Posterior vena cava (tissue), 2 donors: ENCODE results near the gene NXF3. TPM values are rescaled to one million over a fixed set of nuclear protein-coding genes. Genes with fewer than 3 reads are reported as not detected.
A peak's percentile ranks its signal among the peaks of the same experiment; 100 is the strongest.
"Not testable (repeated sequence)": the region's sequence is repeated elsewhere in the genome, so short reads cannot be mapped to it uniquely, and the experiment has no call there.

Experiments used
- DNase-seq: peaks from one replicate; pipeline ENCODE4 v3.0.0-alpha.2; 2020; ENCODE audit warnings: low spot score
- intact Hi-C, 2 donors: fragments of 100-400 bp; cut with DNase I; formaldehyde crosslinking; loops; one replicate each; pipeline versions ENCODE4 v1.14.1 to v1.14.2; 2022 to 2023
- long read RNA-seq, 2 donors: library from polyadenylated mRNA; unstranded; transcript quantifications; one replicate each; pipeline ENCODE4 v2.0.0, GENCODE V29; 2020 to 2021
- total RNA-seq, 2 donors: library from RNA; stranded (reverse); fragmentation: NEBNext Ultra II Directional; extraction: Animal tissue kit (Norgen Biotek cat#: 25700); gene quantifications; one replicate each; pipeline ENCODE4 v1.2.1, GENCODE V29; 2021
- donor health status: DM: yes; HTN: yes; CAD: no.
- donor health status: DM: yes; HTN: yes; CAD: no.

The NXF3 gene
- 1 to 10 TPM; 1.2 to 3.1 TPM for total RNA-seq
- long read RNA-seq, donor 1, partial matches to known transcripts, result 0 of 1 reads
- long read RNA-seq, donor 1, other reads (novel, unspliced or antisense), result 0 of 1 reads
- long read RNA-seq, donor 2, result 0 reads

- intact Hi-C loops, result no loop called here
- no peak for DNase-seq
Measured at GRCh38 chrX:103092942-103093341, at the start of gene NXF3. TSS of gene NXF3 (minus strand) at chrX:103093143. CDS start at chrX:103093023, 120 bp downstream.

GRCh38 chrX:103136528-103136927, 43.6 kb upstream of the NXF3 start:
- DNase-seq, intact Hi-C loops: not testable (repeated sequence)

- no peak for DNase-seq
- intact Hi-C loops, result no loop called here
Measured at GRCh38 chrX:103124284-103124683, 31.3 kb upstream of the NXF3 start.

- no peak for DNase-seq
- intact Hi-C loops, result no loop called here
Measured at GRCh38 chrX:103120748-103121147, 27.8 kb upstream of the NXF3 start.

- DNase-seq, intact Hi-C loops: not testable (repeated sequence)
Measured at GRCh38 chrX:103116970-103117369, 24.0 kb upstream of the NXF3 start.

GRCh38 chrX:103109497-103109896, 16.6 kb upstream of the NXF3 start:
- DNase-seq, intact Hi-C loops: not testable (repeated sequence)

- no peak for DNase-seq
- intact Hi-C loops, result no loop called here
Measured at GRCh38 chrX:103107836-103108235, 14.9 kb upstream of the NXF3 start.

- DNase-seq, result peak; percentile 79
- intact Hi-C loops, result not testable (repeated sequence)
Measured at GRCh38 chrX:103107227-103107737, 14.3 kb upstream of the NXF3 start.

- intact Hi-C loops, DNase-seq: not testable (repeated sequence)
Measured at GRCh38 chrX:103104370-103104769, 11.4 kb upstream of the NXF3 start.

GRCh38 chrX:103103866-103104265, 10.9 kb upstream of the NXF3 start:
- intact Hi-C loops, DNase-seq: not testable (repeated sequence)

GRCh38 chrX:103101299-103102042, 8.5 kb upstream of the NXF3 start:
- intact Hi-C loops, result no loop called here
- DNase-seq, result no peak

GRCh38 chrX:103100484-103100883, 7.5 kb upstream of the NXF3 start:
- intact Hi-C loops, result no loop called here
- no peak for DNase-seq

GRCh38 chrX:103099691-103100090, 6.7 kb upstream of the NXF3 start:
- DNase-seq, result no peak
- intact Hi-C loops, result no loop called here

GRCh38 chrX:103098488-103098887, 5.5 kb upstream of the NXF3 start:
- DNase-seq, result no peak
- intact Hi-C loops, result no loop called here

GRCh38 chrX:103081051-103081450, 11.9 kb downstream of the NXF3 start:
- no peak for DNase-seq
- intact Hi-C loops, result no loop called here

- no peak for DNase-seq
- intact Hi-C loops, result no loop called here
Measured at GRCh38 chrX:103073467-103073866, 19.5 kb downstream of the NXF3 start.

GRCh38 chrX:103066606-103067005, 26.3 kb downstream of the NXF3 start:
- DNase-seq, result no peak
- intact Hi-C loops, result no loop called here

GRCh38 chrX:103063918-103064434, 29.0 kb downstream of the NXF3 start, which contains the start of gene BEX1:
TSS of gene BEX1 (minus strand) at chrX:103064171. CDS start at chrX:103063274, 897 bp downstream.
- intact Hi-C loops, result no loop called here
- DNase-seq, result no peak

- intact Hi-C loops, result no loop called here
Measured at GRCh38 chrX:103063191-103063845, 29.6 kb downstream of the NXF3 start.

GRCh38 chrX:103061486-103061885, 31.5 kb downstream of the NXF3 start:
- intact Hi-C loops, result no loop called here
- DNase-seq, result no peak

More at GRCh38 chrX:103063191-103063845, 29.6 kb downstream of the NXF3 start:
- DNase-seq, result no peak
